GM21619 (cell line): ENCODE measurements around the gene POLDIP2.

Experiments used
- ATAC-seq: cut with Tn5 transposase; IDR thresholded peaks from one replicate; pipeline ENCODE4 v1.9.1; 2021; ENCODE audit not compliant: unreplicated experiment

POLDIP2 gene

GRCh38 chr17:28357061-28357900, at the start of gene POLDIP2:
Gene POLDIP2 (minus strand): TSS chr17:28357527. CDS start chr17:28357448, 79 bp downstream.
- peak; percentile 91 for ATAC-seq

- no peak for ATAC-seq
These were observed 49.1 kb upstream of the POLDIP2 start for GRCh38 chr17:28406473-28406814.

GRCh38 chr17:28405632-28406472, 48.5 kb upstream of the POLDIP2 start, which contains the start of gene SLC46A1:
Gene SLC46A1 (minus strand): TSS chr17:28406212. CDS start chr17:28406114, 98 bp downstream.
- peak; percentile 56 for ATAC-seq

- ATAC-seq, result no peak
These were observed 47.7 kb upstream of the POLDIP2 start for GRCh38 chr17:28404812-28405570.

- ATAC-seq, result no peak
These were observed 47.1 kb upstream of the POLDIP2 start for GRCh38 chr17:28404461-28404811.

GRCh38 chr17:28404007-28404406, 46.7 kb upstream of the POLDIP2 start:
- ATAC-seq, result no peak

- ATAC-seq, result no peak
These were observed 45.5 kb upstream of the POLDIP2 start for GRCh38 chr17:28402844-28403243.

GRCh38 chr17:28402224-28402630, 44.9 kb upstream of the POLDIP2 start:
- ATAC-seq, result no peak

- ATAC-seq, result no peak
These were observed 42.5 kb upstream of the POLDIP2 start for GRCh38 chr17:28399808-28400207.

GRCh38 chr17:28398280-28398981, 41.1 kb upstream of the POLDIP2 start:
- ATAC-seq, result no peak

GRCh38 chr17:28397687-28398279, 40.5 kb upstream of the POLDIP2 start:
- no peak for ATAC-seq

- ATAC-seq, result no peak
These were observed 39.9 kb upstream of the POLDIP2 start for GRCh38 chr17:28397275-28397674.

GRCh38 chr17:28396635-28397239, 39.4 kb upstream of the POLDIP2 start:
- ATAC-seq, result no peak

GRCh38 chr17:28395968-28396367, 38.6 kb upstream of the POLDIP2 start:
- ATAC-seq, result no peak

- ATAC-seq, result no peak
These were observed 38.1 kb upstream of the POLDIP2 start for GRCh38 chr17:28395426-28395825.

- no peak for ATAC-seq
These were observed 37.2 kb upstream of the POLDIP2 start for GRCh38 chr17:28394337-28395116.

- ATAC-seq, result no peak
These were observed 35.2 kb upstream of the POLDIP2 start for GRCh38 chr17:28392491-28392890.

GRCh38 chr17:28391401-28391800, 34.1 kb upstream of the POLDIP2 start:
- no peak for ATAC-seq

GRCh38 chr17:28390984-28391383, 33.7 kb upstream of the POLDIP2 start:
- ATAC-seq, result no peak
